Measurements from ENCODE around the gene AGPS. TPM values are rescaled to one million over a fixed set of nuclear protein-coding genes. Genes with fewer than 3 reads are reported as not detected.

AGPS gene
- polyA plus RNA-seq, 3 donors = 7.1 to 26.9 (median 16.7) TPM

GRCh38 chr2:177404243-177404642, 11.7 kb downstream of the AGPS start:
- peaks cover 0 to 2% of the 10 kb centered on the region in 2 donors for H3K36me3 Mint-ChIP-seq
- peaks cover 0 to 2% (median 0%) of the 10 kb centered on the region in 7 donors for H3K9me3 Mint-ChIP-seq
- no peaks in the 10 kb centered on the region for H3K27me3 ChIP-seq (ENCODE audit: control insufficient read depth in 2 of 2, insufficient read depth in 2 of 2, low read length in 2 of 2)
- H3K79me2 ChIP-seq (ENCODE audit: insufficient read depth, low read length) = peaks cover 100% of the 10 kb centered on the region
- no peak overlapping the region for H3K4me2 ChIP-seq (replicated peaks; ENCODE audit: extremely low read depth, low read length, poor library complexity, severe bottlenecking)
- intact Hi-C loops (cut with micrococcal nuclease) = loop anchor here in 1 of 2 donors (10.0 kb wide), 1 partner anchor 49 kb away; no protein-coding TSS in a partner anchor
- no peak overlapping the region for H2AFZ ChIP-seq (ENCODE audit: insufficient read depth, low read depth, low read length, poor library complexity, severe bottlenecking)
- H3K27ac Mint-ChIP-seq = peak overlapping the region in 4 of 7 donors; percentile 11 to 64 (median 14)
- DNase-seq = no peak
- WGBS (ENCODE audit: insufficient coverage) = no CpG with 5 or more reads among the region's 3 CpGs
- H3K4me1 ChIP-seq (ENCODE audit: control insufficient read depth in 1 of 2, insufficient read depth in 2 of 2, low read length in 2 of 2) = peaks cover 6 to 15% of the 10 kb centered on the region in 2 donors
- no peaks in the 10 kb centered on the region for H3K9me3 ChIP-seq (replicated peaks in 1 of 2; ENCODE audit: control insufficient read depth in 1 of 2, insufficient read depth in 1 of 2, low read length in 2 of 2)
- no peaks in the 10 kb centered on the region for H3K27me3 Mint-ChIP-seq (ENCODE audit: low read depth in 3 of 3)
- TF ChIP-seq, protein P1, sequence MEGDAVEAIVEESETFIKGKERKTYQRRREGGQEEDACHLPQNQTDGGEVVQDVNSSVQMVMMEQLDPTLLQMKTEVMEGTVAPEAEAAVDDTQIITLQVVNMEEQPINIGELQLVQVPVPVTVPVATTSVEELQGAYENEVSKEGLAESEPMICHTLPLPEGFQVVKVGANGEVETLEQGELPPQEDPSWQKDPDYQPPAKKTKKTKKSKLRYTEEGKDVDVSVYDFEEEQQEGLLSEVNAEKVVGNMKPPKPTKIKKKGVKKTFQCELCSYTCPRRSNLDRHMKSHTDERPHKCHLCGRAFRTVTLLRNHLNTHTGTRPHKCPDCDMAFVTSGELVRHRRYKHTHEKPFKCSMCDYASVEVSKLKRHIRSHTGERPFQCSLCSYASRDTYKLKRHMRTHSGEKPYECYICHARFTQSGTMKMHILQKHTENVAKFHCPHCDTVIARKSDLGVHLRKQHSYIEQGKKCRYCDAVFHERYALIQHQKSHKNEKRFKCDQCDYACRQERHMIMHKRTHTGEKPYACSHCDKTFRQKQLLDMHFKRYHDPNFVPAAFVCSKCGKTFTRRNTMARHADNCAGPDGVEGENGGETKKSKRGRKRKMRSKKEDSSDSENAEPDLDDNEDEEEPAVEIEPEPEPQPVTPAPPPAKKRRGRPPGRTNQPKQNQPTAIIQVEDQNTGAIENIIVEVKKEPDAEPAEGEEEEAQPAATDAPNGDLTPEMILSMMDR (IDR thresholded peaks at IDR 0.05) = no peak
- no peak overlapping the region for H3K4me3 Mint-ChIP-seq
- H3K4me1 Mint-ChIP-seq = peaks cover 46% of the 10 kb centered on the region
- H4K20me1 ChIP-seq (ENCODE audit: insufficient read depth, low read length) = peaks cover 96% of the 10 kb centered on the region
- no peak overlapping the region for H3K9ac ChIP-seq (ENCODE audit: insufficient read depth, low read length, poor library complexity, severe bottlenecking)
- no peak overlapping the region for H3K4me3 ChIP-seq (replicated peaks in 1 of 3; ENCODE audit: low read depth in 2 of 3, low read length in 3 of 3)
- H3K36me3 ChIP-seq (replicated peaks in 1 of 2; ENCODE audit: control insufficient read depth in 1 of 2, insufficient read depth in 2 of 2, low read length in 2 of 2) = no peaks in the 10 kb centered on the region
- peak overlapping the region in 1 of 2 donors; percentile 4 for H3K27ac ChIP-seq (ENCODE audit: low read depth in 1 of 2, low read length in 2 of 2)

DNA sequence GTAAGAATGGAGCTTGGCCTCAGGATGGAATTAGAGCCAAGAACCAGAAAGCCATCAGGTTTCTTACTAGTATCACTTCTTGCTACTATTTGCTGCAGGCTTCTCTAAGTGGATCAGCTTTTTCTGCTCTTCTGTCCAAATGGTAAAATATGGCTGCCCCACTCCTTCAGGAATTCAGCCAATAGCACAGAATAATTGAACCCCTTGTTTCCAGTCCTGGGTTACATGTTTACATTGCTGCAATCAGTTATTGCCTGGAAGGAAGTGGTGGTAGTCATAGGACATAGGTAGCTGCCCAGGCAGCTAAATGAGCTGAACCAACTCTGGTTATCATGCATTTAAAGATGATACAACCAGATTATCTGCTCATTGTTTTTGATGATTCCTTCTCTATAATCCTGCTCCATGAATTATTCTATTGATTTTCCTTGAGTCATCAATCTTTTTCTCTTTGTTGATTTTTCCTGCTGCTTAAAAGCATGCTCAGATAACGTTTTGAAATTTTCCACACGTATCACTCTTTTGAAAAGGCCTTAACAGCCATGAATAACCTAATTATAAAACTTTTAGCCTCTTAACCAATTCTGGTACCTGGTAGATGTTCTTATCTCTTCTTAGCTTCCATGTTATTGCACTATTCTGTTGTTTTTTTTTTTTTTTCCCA, 12.6 kb downstream of the AGPS start:
- peaks cover 6 to 15% of the 10 kb centered on the region in 2 donors for H3K4me1 ChIP-seq (ENCODE audit: control insufficient read depth in 1 of 2, insufficient read depth in 2 of 2, low read length in 2 of 2)
- intact Hi-C loops (cut with micrococcal nuclease) = loop anchor here in 1 of 2 donors (10.0 kb wide), 1 partner anchor 50 kb away; no protein-coding TSS in a partner anchor
- WGBS (ENCODE audit: insufficient coverage) = 92% methylated on average over 2 of the region's 2 CpGs
- peaks cover 0 to 2% (median 0%) of the 10 kb centered on the region in 7 donors for H3K9me3 Mint-ChIP-seq
- H3K4me3 Mint-ChIP-seq = no peak overlapping the region
- peaks cover 100% of the 10 kb centered on the region for H3K79me2 ChIP-seq (ENCODE audit: insufficient read depth, low read length)
- no peak for DNase-seq
- H3K27ac ChIP-seq (ENCODE audit: low read depth in 1 of 2, low read length in 2 of 2) = no peak overlapping the region
- no peak overlapping the region for H3K9ac ChIP-seq (ENCODE audit: insufficient read depth, low read length, poor library complexity, severe bottlenecking)
- H3K27ac Mint-ChIP-seq = no peak overlapping the region
- no peak overlapping the region for H2AFZ ChIP-seq (ENCODE audit: insufficient read depth, low read depth, low read length, poor library complexity, severe bottlenecking)
- no peaks in the 10 kb centered on the region for H3K27me3 Mint-ChIP-seq (ENCODE audit: low read depth in 3 of 3)
- H3K27me3 ChIP-seq (ENCODE audit: control insufficient read depth in 2 of 2, insufficient read depth in 2 of 2, low read length in 2 of 2) = no peaks in the 10 kb centered on the region
- H3K9me3 ChIP-seq (replicated peaks in 1 of 2; ENCODE audit: control insufficient read depth in 1 of 2, insufficient read depth in 1 of 2, low read length in 2 of 2) = no peaks in the 10 kb centered on the region
- H3K4me1 Mint-ChIP-seq = peaks cover 41% of the 10 kb centered on the region
- no peak overlapping the region for H3K4me3 ChIP-seq (replicated peaks in 1 of 3; ENCODE audit: low read depth in 2 of 3, low read length in 3 of 3)
- H4K20me1 ChIP-seq (ENCODE audit: insufficient read depth, low read length) = peaks cover 98% of the 10 kb centered on the region
- no peak overlapping the region for H3K4me2 ChIP-seq (replicated peaks; ENCODE audit: extremely low read depth, low read length, poor library complexity, severe bottlenecking)
- TF ChIP-seq, protein P1 (IDR thresholded peaks at IDR 0.05) = no peak
- H3K36me3 ChIP-seq (replicated peaks in 1 of 2; ENCODE audit: control insufficient read depth in 1 of 2, insufficient read depth in 2 of 2, low read length in 2 of 2) = no peaks in the 10 kb centered on the region
- H3K36me3 Mint-ChIP-seq = peaks cover 0 to 2% of the 10 kb centered on the region in 2 donors

Measured in CD14-positive monocyte (primary cell).